Neural crest cell (in vitro differentiated cells): ENCODE measurements around the gene HOXC6. TPM values are rescaled to one million over a fixed set of nuclear protein-coding genes. Genes with fewer than 3 reads are reported as not detected.

Source experiments
- DNase-seq: peaks from one replicate; pipeline ENCODE4 v3.0.0; 2021; ENCODE audit warnings: low read depth, mixed read lengths, low spot score
- H3K27ac Mint-ChIP-seq: one replicate; pipeline ENCODE4 v1.8.0; 2021; ENCODE audit warnings: mild to moderate bottlenecking, mixed read lengths; ENCODE audit not compliant: unreplicated experiment
- H3K27me3 Mint-ChIP-seq: 2 replicates; pipeline ENCODE4 v1.8.0; 2021; ENCODE audit warnings: low read depth, mild to moderate bottlenecking, mixed read lengths
- H3K36me3 Mint-ChIP-seq: 2 replicates; pipeline ENCODE4 v1.8.0; 2021; ENCODE audit warnings: low read depth, mild to moderate bottlenecking, mixed read lengths
- H3K4me1 Mint-ChIP-seq: 2 replicates; pipeline ENCODE4 v1.8.0; 2021; ENCODE audit warnings: mixed read lengths
- H3K4me3 Mint-ChIP-seq: one replicate; pipeline ENCODE4 v1.8.0; 2021; ENCODE audit warnings: mild to moderate bottlenecking, mixed read lengths
- H3K9me3 Mint-ChIP-seq: 2 replicates; pipeline ENCODE4 v1.8.0; 2021; ENCODE audit warnings: mixed read lengths
- CTCF ChIP-seq: fragments of 200-600 bp; sonication (generic); conservative IDR thresholded peaks from 2 replicates; pipeline ENCODE4 v1.5.0; 2021; ENCODE audit warnings: antibody characterized with exemption, mild to moderate bottlenecking
- total RNA-seq: library from RNA; stranded (reverse); gene quantifications from 2 replicates; pipeline ENCODE4 v1.2.1, GENCODE V29; 2021

The HOXC6 gene
- total RNA-seq, 1 donor from 2014 or later, result 11.0 TPM

- H3K4me3 Mint-ChIP-seq, result peak overlapping the region; percentile 76
- peak; percentile 95 for DNase-seq
- TF ChIP-seq CTCF, result peak; percentile 98
- no peak overlapping the region for H3K27ac Mint-ChIP-seq
- H3K9me3 Mint-ChIP-seq, result no peaks in the 10 kb centered on the region
- peaks cover 3% of the 10 kb centered on the region for H3K36me3 Mint-ChIP-seq
- peaks cover 21% of the 10 kb centered on the region for H3K4me1 Mint-ChIP-seq
- H3K27me3 Mint-ChIP-seq, result peaks cover 99% of the 10 kb centered on the region
These were observed 22.2 kb upstream of the HOXC6 start for GRCh38 chr12:54005853-54006558.

- H3K36me3 Mint-ChIP-seq, result peaks cover 3% of the 10 kb centered on the region
- no peak overlapping the region for H3K27ac Mint-ChIP-seq
- no peak for TF ChIP-seq CTCF
- H3K4me1 Mint-ChIP-seq, result peaks cover 21% of the 10 kb centered on the region
- no peaks in the 10 kb centered on the region for H3K9me3 Mint-ChIP-seq
- DNase-seq, result no peak
- peak overlapping the region; percentile 76 for H3K4me3 Mint-ChIP-seq
- peaks cover 99% of the 10 kb centered on the region for H3K27me3 Mint-ChIP-seq
These were observed 21.6 kb upstream of the HOXC6 start for GRCh38 chr12:54006559-54007220.

- H3K4me3 Mint-ChIP-seq, result peak overlapping the region; percentile 76
- H3K27me3 Mint-ChIP-seq, result peaks cover 99% of the 10 kb centered on the region
- H3K36me3 Mint-ChIP-seq, result peaks cover 3% of the 10 kb centered on the region
- H3K4me1 Mint-ChIP-seq, result peaks cover 18% of the 10 kb centered on the region
- H3K27ac Mint-ChIP-seq, result no peak overlapping the region
- no peaks in the 10 kb centered on the region for H3K9me3 Mint-ChIP-seq
- no peak for DNase-seq
- TF ChIP-seq CTCF, result no peak
These were observed 20.5 kb upstream of the HOXC6 start for GRCh38 chr12:54007538-54008259.

GRCh38 chr12:54008260-54008552 lies 20.0 kb upstream of the HOXC6 start:
- Mint-ChIP-seq H3K4me1 (peaks cover 17% of the 10 kb centered on the region), H3K4me3 (peak overlapping the region; percentile 63), H3K36me3 (peaks cover 3% of the 10 kb centered on the region), H3K27ac (no peak overlapping the region), H3K27me3 (peaks cover 99% of the 10 kb centered on the region), H3K9me3 (no peaks in the 10 kb centered on the region)
- TF ChIP-seq CTCF, result no peak
- no peak for DNase-seq

- Mint-ChIP-seq H3K9me3 (no peaks in the 10 kb centered on the region), H3K4me3 (peak overlapping the region; percentile 77), H3K36me3 (no peaks in the 10 kb centered on the region), H3K27me3 (peaks cover 99% of the 10 kb centered on the region), H3K27ac (no peak overlapping the region), H3K4me1 (peaks cover 8% of the 10 kb centered on the region)
- DNase-seq, result no peak
- no peak for TF ChIP-seq CTCF
These were observed 18.8 kb upstream of the HOXC6 start for GRCh38 chr12:54009171-54010052.
